ENCODE data around the gene EPHA4. TPM values are rescaled to one million over a fixed set of nuclear protein-coding genes. Genes with fewer than 3 reads are reported as not detected.

The EPHA4 gene
- total RNA-seq, 1 experiment from 2014 or later, result 3.2 TPM

- H3K4me3 Mint-ChIP-seq (ENCODE audit: low read depth, unreplicated experiment), result no peak overlapping the region
- peaks cover 22% of the 10 kb centered on the region for H3K4me1 Mint-ChIP-seq (ENCODE audit: low read depth, unreplicated experiment)
- intact Hi-C loops (cut with micrococcal nuclease; ENCODE audit: unreplicated experiment), result no loop called here
- TF ChIP-seq CTCF (IDR thresholded peaks at IDR 0.05; ENCODE audit: unreplicated experiment), result no peak
- no peaks in the 10 kb centered on the region for H3K9me3 Mint-ChIP-seq (ENCODE audit: low read depth, unreplicated experiment)
- no peak for DNase-seq
- H3K36me3 Mint-ChIP-seq (ENCODE audit: insufficient read depth, unreplicated experiment), result no peaks in the 10 kb centered on the region
- H3K27me3 Mint-ChIP-seq (ENCODE audit: unreplicated experiment), result no peaks in the 10 kb centered on the region
- BruUV-seq (replicated peaks), result no TSS peak
- no peak overlapping the region for H3K27ac Mint-ChIP-seq (ENCODE audit: unreplicated experiment)
- CTCF ChIA-PET, result no interaction called here
Measured at GRCh38 chr2:221529177-221529942, 42.7 kb downstream of the EPHA4 start.

- intact Hi-C loops (cut with micrococcal nuclease; ENCODE audit: unreplicated experiment), result no loop called here
Measured at GRCh38 chr2:221527776-221528309, 44.3 kb downstream of the EPHA4 start.

GRCh38 chr2:221524158-221524557 is 47.9 kb downstream of the EPHA4 start:
- Mint-ChIP-seq H3K36me3 (ENCODE audit: insufficient read depth, unreplicated experiment) (no peaks in the 10 kb centered on the region), H3K27me3 (ENCODE audit: unreplicated experiment) (no peaks in the 10 kb centered on the region), H3K27ac (ENCODE audit: unreplicated experiment) (no peak overlapping the region), H3K4me1 (ENCODE audit: low read depth, unreplicated experiment) (peaks cover 11% of the 10 kb centered on the region), H3K9me3 (ENCODE audit: low read depth, unreplicated experiment) (no peaks in the 10 kb centered on the region), H3K4me3 (ENCODE audit: low read depth, unreplicated experiment) (no peak overlapping the region)
- CTCF ChIA-PET, result no interaction called here
- no TSS peak for BruUV-seq (replicated peaks)
- intact Hi-C loops (cut with micrococcal nuclease; ENCODE audit: unreplicated experiment), result no loop called here
- no peak for TF ChIP-seq CTCF (IDR thresholded peaks at IDR 0.05; ENCODE audit: unreplicated experiment)
- DNase-seq, result no peak

More at GRCh38 chr2:221527776-221528309, 44.3 kb downstream of the EPHA4 start:
- no peaks in the 10 kb centered on the region for H3K36me3 Mint-ChIP-seq (ENCODE audit: insufficient read depth, unreplicated experiment)
- peak; percentile 30 for DNase-seq
- no TSS peak for BruUV-seq (replicated peaks)
- H3K4me1 Mint-ChIP-seq (ENCODE audit: low read depth, unreplicated experiment), result peaks cover 22% of the 10 kb centered on the region
- H3K4me3 Mint-ChIP-seq (ENCODE audit: low read depth, unreplicated experiment), result no peak overlapping the region
- no peaks in the 10 kb centered on the region for H3K9me3 Mint-ChIP-seq (ENCODE audit: low read depth, unreplicated experiment)
- H3K27me3 Mint-ChIP-seq (ENCODE audit: unreplicated experiment), result no peaks in the 10 kb centered on the region
- CTCF ChIA-PET, result no interaction called here
- H3K27ac Mint-ChIP-seq (ENCODE audit: unreplicated experiment), result peak overlapping the region; percentile 12
- TF ChIP-seq CTCF (IDR thresholded peaks at IDR 0.05; ENCODE audit: unreplicated experiment), result no peak

GRCh38 chr2:221521233-221521845 is 50.8 kb downstream of the EPHA4 start:
- H3K36me3 Mint-ChIP-seq (ENCODE audit: insufficient read depth, unreplicated experiment), result no peaks in the 10 kb centered on the region
- no peaks in the 10 kb centered on the region for H3K4me1 Mint-ChIP-seq (ENCODE audit: low read depth, unreplicated experiment)
- H3K4me3 Mint-ChIP-seq (ENCODE audit: low read depth, unreplicated experiment), result no peak overlapping the region
- no TSS peak for BruUV-seq (replicated peaks)
- CTCF ChIA-PET, result no interaction called here
- DNase-seq, result no peak
- no peak for TF ChIP-seq CTCF (IDR thresholded peaks at IDR 0.05; ENCODE audit: unreplicated experiment)
- H3K27me3 Mint-ChIP-seq (ENCODE audit: unreplicated experiment), result no peaks in the 10 kb centered on the region
- intact Hi-C loops (cut with micrococcal nuclease; ENCODE audit: unreplicated experiment), result no loop called here
- no peaks in the 10 kb centered on the region for H3K9me3 Mint-ChIP-seq (ENCODE audit: low read depth, unreplicated experiment)
- H3K27ac Mint-ChIP-seq (ENCODE audit: unreplicated experiment), result no peak overlapping the region
